Measurements from ENCODE around the gene NAT8. TPM values are rescaled to one million over a fixed set of nuclear protein-coding genes. Genes with fewer than 3 reads are reported as not detected.

The NAT8 gene
- total RNA-seq, 1 experiment from 2014 or later = not detected

DNA sequence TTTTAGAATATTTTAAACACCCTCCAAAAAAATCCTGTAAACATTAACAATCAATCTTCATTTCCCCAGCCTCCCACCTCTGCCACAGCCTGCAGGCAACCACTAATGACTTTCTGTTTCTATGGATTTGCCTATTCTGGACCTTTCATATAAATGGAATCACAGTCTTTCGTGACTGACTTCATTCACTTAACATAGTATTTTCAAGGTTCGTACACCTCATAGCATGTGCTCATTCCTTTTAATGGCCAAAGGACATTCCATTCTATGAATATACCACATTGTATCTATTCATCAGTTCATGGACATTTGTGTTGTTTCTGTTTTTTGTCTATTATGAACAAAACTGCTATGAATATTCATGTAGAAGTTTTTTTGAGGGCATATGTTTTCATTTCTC lies 48.5 kb downstream of the NAT8 start:
- no peak overlapping the region for H3K27ac ChIP-seq (ENCODE audit: low read length)
- BruUV-seq (replicated peaks) = no TSS peak
- 0 out of 2 replicates have a peak, but pooled peaks cover 3% of the 10 kb centered on the region for H3K9me3 ChIP-seq (ENCODE audit: control insufficient read depth, insufficient read depth, low read depth, low read length)
- no peak for ATAC-seq
- H3K27me3 ChIP-seq (ENCODE audit: control insufficient read depth, insufficient read depth, low read length) = no peaks in the 10 kb centered on the region
- CTCF ChIA-PET = no interaction called here
- intact Hi-C loops (cut with micrococcal nuclease; ENCODE audit: unreplicated experiment) = no loop called here
- H3K36me3 ChIP-seq (ENCODE audit: control insufficient read depth, insufficient read depth, low read length) = no peaks in the 10 kb centered on the region
- POLR2A ChIA-PET = no interaction called here
- no peaks in the 10 kb centered on the region for H3K4me1 ChIP-seq (ENCODE audit: control insufficient read depth, insufficient read depth, low read length)
- TF ChIP-seq POLR2AphosphoS5 (IDR thresholded peaks at IDR 0.05; ENCODE audit: low read depth, low read length) (no peak), SIN3A (IDR thresholded peaks at IDR 0.05; ENCODE audit: borderline replicate concordance, insufficient read depth, low read depth, low read length) (no peak), TCF7L2 (IDR thresholded peaks at IDR 0.05; ENCODE audit: low read depth, low read length) (no peak)
- TF ChIP-seq, protein P1, sequence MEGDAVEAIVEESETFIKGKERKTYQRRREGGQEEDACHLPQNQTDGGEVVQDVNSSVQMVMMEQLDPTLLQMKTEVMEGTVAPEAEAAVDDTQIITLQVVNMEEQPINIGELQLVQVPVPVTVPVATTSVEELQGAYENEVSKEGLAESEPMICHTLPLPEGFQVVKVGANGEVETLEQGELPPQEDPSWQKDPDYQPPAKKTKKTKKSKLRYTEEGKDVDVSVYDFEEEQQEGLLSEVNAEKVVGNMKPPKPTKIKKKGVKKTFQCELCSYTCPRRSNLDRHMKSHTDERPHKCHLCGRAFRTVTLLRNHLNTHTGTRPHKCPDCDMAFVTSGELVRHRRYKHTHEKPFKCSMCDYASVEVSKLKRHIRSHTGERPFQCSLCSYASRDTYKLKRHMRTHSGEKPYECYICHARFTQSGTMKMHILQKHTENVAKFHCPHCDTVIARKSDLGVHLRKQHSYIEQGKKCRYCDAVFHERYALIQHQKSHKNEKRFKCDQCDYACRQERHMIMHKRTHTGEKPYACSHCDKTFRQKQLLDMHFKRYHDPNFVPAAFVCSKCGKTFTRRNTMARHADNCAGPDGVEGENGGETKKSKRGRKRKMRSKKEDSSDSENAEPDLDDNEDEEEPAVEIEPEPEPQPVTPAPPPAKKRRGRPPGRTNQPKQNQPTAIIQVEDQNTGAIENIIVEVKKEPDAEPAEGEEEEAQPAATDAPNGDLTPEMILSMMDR (IDR thresholded peaks at IDR 0.05) = no peak
- TF ChIP-seq, protein P2, sequence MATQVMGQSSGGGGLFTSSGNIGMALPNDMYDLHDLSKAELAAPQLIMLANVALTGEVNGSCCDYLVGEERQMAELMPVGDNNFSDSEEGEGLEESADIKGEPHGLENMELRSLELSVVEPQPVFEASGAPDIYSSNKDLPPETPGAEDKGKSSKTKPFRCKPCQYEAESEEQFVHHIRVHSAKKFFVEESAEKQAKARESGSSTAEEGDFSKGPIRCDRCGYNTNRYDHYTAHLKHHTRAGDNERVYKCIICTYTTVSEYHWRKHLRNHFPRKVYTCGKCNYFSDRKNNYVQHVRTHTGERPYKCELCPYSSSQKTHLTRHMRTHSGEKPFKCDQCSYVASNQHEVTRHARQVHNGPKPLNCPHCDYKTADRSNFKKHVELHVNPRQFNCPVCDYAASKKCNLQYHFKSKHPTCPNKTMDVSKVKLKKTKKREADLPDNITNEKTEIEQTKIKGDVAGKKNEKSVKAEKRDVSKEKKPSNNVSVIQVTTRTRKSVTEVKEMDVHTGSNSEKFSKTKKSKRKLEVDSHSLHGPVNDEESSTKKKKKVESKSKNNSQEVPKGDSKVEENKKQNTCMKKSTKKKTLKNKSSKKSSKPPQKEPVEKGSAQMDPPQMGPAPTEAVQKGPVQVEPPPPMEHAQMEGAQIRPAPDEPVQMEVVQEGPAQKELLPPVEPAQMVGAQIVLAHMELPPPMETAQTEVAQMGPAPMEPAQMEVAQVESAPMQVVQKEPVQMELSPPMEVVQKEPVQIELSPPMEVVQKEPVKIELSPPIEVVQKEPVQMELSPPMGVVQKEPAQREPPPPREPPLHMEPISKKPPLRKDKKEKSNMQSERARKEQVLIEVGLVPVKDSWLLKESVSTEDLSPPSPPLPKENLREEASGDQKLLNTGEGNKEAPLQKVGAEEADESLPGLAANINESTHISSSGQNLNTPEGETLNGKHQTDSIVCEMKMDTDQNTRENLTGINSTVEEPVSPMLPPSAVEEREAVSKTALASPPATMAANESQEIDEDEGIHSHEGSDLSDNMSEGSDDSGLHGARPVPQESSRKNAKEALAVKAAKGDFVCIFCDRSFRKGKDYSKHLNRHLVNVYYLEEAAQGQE (IDR thresholded peaks at IDR 0.05; ENCODE audit: insufficient read depth in 1 of 2, low read depth in 2 of 2, low read length in 1 of 2) = no peak
- no peak overlapping the region for H3K4me3 ChIP-seq (ENCODE audit: low read depth in 2 of 2, low read length in 2 of 2)
- DNase-seq (ENCODE audit: low read depth, low spot score) = no peak
- in situ Hi-C loops (cut with HindIII; ENCODE audit: low pct_unique_long_range_greater_than_20kb, low sequenced_read_pairs) = no loop called here

Other genes with a start within 250 kb of the NAT8 start
- gene TPRKB, start 94.9 kb upstream of the NAT8 start, total RNA-seq (2021; ENCODE audit: unreplicated experiment) = 38.5 TPM
- 16.9 TPM for gene DUSP11, start 137.7 kb upstream of the NAT8 start, total RNA-seq (2021; ENCODE audit: unreplicated experiment)
- not detected for gene C2orf78, start 141.8 kb upstream of the NAT8 start, total RNA-seq (2021; ENCODE audit: unreplicated experiment)
- 49.0 TPM for gene STAMBP, start 186.5 kb upstream of the NAT8 start, total RNA-seq (2021; ENCODE audit: unreplicated experiment)